Measurements from ENCODE around the gene PBX4.

The PBX4 gene

GRCh38 chr19:19649155-19649554 is 30.7 kb upstream of the PBX4 start:
- DNase-seq (ENCODE audit: low spot score): no peak

- DNase-seq (ENCODE audit: low spot score): no peak
Measured at GRCh38 chr19:19647037-19647835, 28.7 kb upstream of the PBX4 start.

GRCh38 chr19:19645233-19645870 is 26.9 kb upstream of the PBX4 start:
- no peak for DNase-seq (ENCODE audit: low spot score)

GRCh38 chr19:19644054-19644388 is 25.5 kb upstream of the PBX4 start:
- DNase-seq (ENCODE audit: low spot score): no peak

GRCh38 chr19:19643158-19644053 is 24.9 kb upstream of the PBX4 start, which contains the start of gene GMIP:
Gene GMIP, minus strand, starts transcription at chr19:19643657. Its CDS starts 128 bp downstream, at chr19:19643529.
- peak; percentile 99 for DNase-seq (ENCODE audit: low spot score)

- DNase-seq (ENCODE audit: low spot score): peak; percentile 79
Measured at GRCh38 chr19:19642506-19643157, 24.1 kb upstream of the PBX4 start.

GRCh38 chr19:19637523-19638251 is 19.2 kb upstream of the PBX4 start:
- no peak for DNase-seq (ENCODE audit: low spot score)

- DNase-seq (ENCODE audit: low spot score): no peak
Measured at GRCh38 chr19:19637186-19637522, 18.7 kb upstream of the PBX4 start.

GRCh38 chr19:19636573-19637185 is 18.2 kb upstream of the PBX4 start:
- DNase-seq (ENCODE audit: low spot score): no peak

- no peak for DNase-seq (ENCODE audit: low spot score)
Measured at GRCh38 chr19:19635313-19635702, 16.8 kb upstream of the PBX4 start.

GRCh38 chr19:19634516-19635312 is 16.2 kb upstream of the PBX4 start:
- no peak for DNase-seq (ENCODE audit: low spot score)

- no peak for DNase-seq (ENCODE audit: low spot score)
Measured at GRCh38 chr19:19633711-19634515, 15.4 kb upstream of the PBX4 start.

- no peak for DNase-seq (ENCODE audit: low spot score)
Measured at GRCh38 chr19:19632661-19633060, 14.2 kb upstream of the PBX4 start.

GRCh38 chr19:19631346-19631745 is 12.9 kb upstream of the PBX4 start:
- DNase-seq (ENCODE audit: low spot score): no peak

GRCh38 chr19:19630426-19630825 is 11.9 kb upstream of the PBX4 start:
- DNase-seq (ENCODE audit: low spot score): no peak

- no peak for DNase-seq (ENCODE audit: low spot score)
Measured at GRCh38 chr19:19630062-19630414, 11.6 kb upstream of the PBX4 start.

- no peak for DNase-seq (ENCODE audit: low spot score)
Measured at GRCh38 chr19:19628501-19629134, 10.1 kb upstream of the PBX4 start.

- DNase-seq (ENCODE audit: low spot score): peak; percentile 96
Measured at GRCh38 chr19:19627621-19628500, 9.4 kb upstream of the PBX4 start, which contains the start of gene LPAR2. Gene LPAR2, minus strand, starts transcription at chr19:19628220. Its CDS starts 945 bp downstream, at chr19:19627275.
